ENCODE data around the gene PAMR1. TPM values are rescaled to one million over a fixed set of nuclear protein-coding genes. Genes with fewer than 3 reads are reported as not detected.

The PAMR1 gene
- total RNA-seq, 1 donor from 2014 or later, result 4.6 TPM

- H3K9me3 ChIP-seq, result no peaks in the 10 kb centered on the region
- peaks cover 0 to 6% of the 10 kb centered on the region in 2 donors for H3K4me1 ChIP-seq
- H3K4me3 ChIP-seq, result no peak overlapping the region
- no peak overlapping the region for H3K27ac ChIP-seq
- DNase-seq (ENCODE audit: low spot score in 2 of 2), result no peak
- no peaks in the 10 kb centered on the region for H3K36me3 ChIP-seq
- peaks cover 10% of the 10 kb centered on the region for H3K27me3 ChIP-seq
- intact Hi-C loops (cut with DNase I), result no loop called here
- no peak for TF ChIP-seq CTCF (IDR thresholded peaks at IDR 0.05)
Observed at GRCh38 chr11:35413598-35413997, 111.8 kb downstream of the PAMR1 start.

GRCh38 chr11:35412285-35412684 is 113.1 kb downstream of the PAMR1 start:
- no peak for DNase-seq (ENCODE audit: low spot score in 2 of 2)
- intact Hi-C loops (cut with DNase I), result no loop called here

GRCh38 chr11:35407041-35407440 is 118.4 kb downstream of the PAMR1 start:
- H3K9me3 ChIP-seq, result no peaks in the 10 kb centered on the region
- DNase-seq (ENCODE audit: low spot score in 2 of 2), result no peak
- H3K4me3 ChIP-seq, result no peak overlapping the region
- intact Hi-C loops (cut with DNase I), result no loop called here
- H3K4me1 ChIP-seq, result no peaks in the 10 kb centered on the region
- TF ChIP-seq CTCF (IDR thresholded peaks at IDR 0.05), result no peak
- no peaks in the 10 kb centered on the region for H3K27me3 ChIP-seq
- H3K36me3 ChIP-seq, result no peaks in the 10 kb centered on the region
- no peak overlapping the region for H3K27ac ChIP-seq

More at GRCh38 chr11:35412285-35412684, 113.1 kb downstream of the PAMR1 start:
- H3K36me3 ChIP-seq, result no peaks in the 10 kb centered on the region
- no peaks in the 10 kb centered on the region for H3K4me1 ChIP-seq
- H3K9me3 ChIP-seq, result no peaks in the 10 kb centered on the region
- TF ChIP-seq CTCF (IDR thresholded peaks at IDR 0.05), result peak in 1 of 3 experiments; percentile 34
- no peak overlapping the region for H3K4me3 ChIP-seq
- H3K27me3 ChIP-seq, result no peaks in the 10 kb centered on the region
- no peak overlapping the region for H3K27ac ChIP-seq

GRCh38 chr11:35404388-35404775 is 121.0 kb downstream of the PAMR1 start:
- Histone ChIP-seq H3K27me3 (no peaks in the 10 kb centered on the region), H3K27ac (no peak overlapping the region), H3K4me1 (no peaks in the 10 kb centered on the region), H3K36me3 (no peaks in the 10 kb centered on the region), H3K4me3 (no peak overlapping the region), H3K9me3 (no peaks in the 10 kb centered on the region)
- intact Hi-C loops (cut with DNase I), result loop anchor here (5.0 kb wide), 1 partner anchor 78 kb away; no protein-coding TSS in a partner anchor
- DNase-seq (ENCODE audit: low spot score in 2 of 2), result no peak
- peak in 2 of 3 experiments; percentile 44 to 56 for TF ChIP-seq CTCF (IDR thresholded peaks at IDR 0.05)

GRCh38 chr11:35403765-35404387 is 121.5 kb downstream of the PAMR1 start:
- intact Hi-C loops (cut with DNase I), result loop anchor here (5.0 kb wide), 1 partner anchor 78 kb away; no protein-coding TSS in a partner anchor
- no peak overlapping the region for H3K27ac ChIP-seq
- no peaks in the 10 kb centered on the region for H3K27me3 ChIP-seq
- H3K4me1 ChIP-seq, result no peaks in the 10 kb centered on the region
- H3K4me3 ChIP-seq, result no peak overlapping the region
- no peaks in the 10 kb centered on the region for H3K36me3 ChIP-seq
- no peak for DNase-seq (ENCODE audit: low spot score in 2 of 2)
- H3K9me3 ChIP-seq, result no peaks in the 10 kb centered on the region
- no peak for TF ChIP-seq CTCF (IDR thresholded peaks at IDR 0.05)
